Heart right ventricle (tissue), 16 donors: ENCODE measurements around the gene HMCN1. TPM values are rescaled to one million over a fixed set of nuclear protein-coding genes. Genes with fewer than 3 reads are reported as not detected.

ENCODE experiments used
- ATAC-seq, 8 donors: fragments of 200-7000 bp; cut with Tn5 transposase; one replicate each; pipeline ENCODE4 v1.9.1; 2020; ENCODE audit warnings: mild to moderate bottlenecking in 8 of 8, moderate library complexity in 8 of 8, moderate number of reproducible peaks in 1 of 8
- DNase-seq, 2 donors: peaks; one replicate each; pipeline ENCODE4 v3.0.0-alpha.2; 2020
- H3K27ac ChIP-seq, 10 donors: fragments of 200-600 bp; sonication (generic) in 2 of 10; one replicate each; pipeline versions ENCODE4 v1.5.0 to v1.8.0; 2020 to 2022; ENCODE audit warnings: mild to moderate bottlenecking in 3 of 10
- H3K27me3 ChIP-seq, 7 donors: fragments of 200-600 bp; one replicate each; pipeline ENCODE4 v1.8.0; 2021 to 2022; ENCODE audit warnings: mild to moderate bottlenecking in 2 of 7
- H3K36me3 ChIP-seq, 9 donors: fragments of 200-600 bp; sonication (generic) in 1 of 9; one replicate each; pipeline versions ENCODE4 v1.5.0 to v1.8.0; 2020 to 2022; ENCODE audit warnings: mild to moderate bottlenecking in 2 of 9
- H3K4me1 ChIP-seq, 9 donors: fragments of 200-600 bp; sonication (generic) in 1 of 9; one replicate each; pipeline versions ENCODE4 v1.5.0 to v1.8.0; 2020 to 2022; ENCODE audit warnings: mild to moderate bottlenecking in 4 of 9
- H3K4me3 ChIP-seq, 10 donors: fragments of 200-600 bp; sonication (generic) in 2 of 10; one replicate each; pipeline versions ENCODE4 v1.5.0 to v1.8.0; 2020 to 2022; ENCODE audit warnings: mild to moderate bottlenecking in 7 of 10, moderate library complexity in 2 of 10
- H3K9me3 ChIP-seq, 11 donors: fragments of 200-600 bp in 10 of 11; sonication (generic) in 2 of 11; one replicate each; pipeline versions ENCODE4 v1.5.0 to v1.8.0; 2013 to 2022; ENCODE audit warnings: mild to moderate bottlenecking in 2 of 11, control low read depth in 1 of 11, moderate library complexity in 1 of 11
- WGBS, 2 donors: extraction: QIAGEN DNeasy Blood & Tissue Kit; methylation state at CpG; one replicate each; pipeline ENCODE4 v1.1.7; 2013; ENCODE audit warnings: inconsistent platforms in 1 of 2; 5-methylcytosine and 5-hydroxymethylcytosine counted together
- intact Hi-C, 10 donors: fragments of 100-400 bp; cut with DNase I; formaldehyde crosslinking; loops; one replicate each; pipeline versions ENCODE4 v1.11.1 to v1.14.2; 2022
- polyA plus RNA-seq, 2 donors: library from polyadenylated mRNA; stranded (reverse); fragments of 200-250 nt; gene quantifications; one replicate each; pipeline ENCODE4 v1.2.3, GENCODE V29; 2013
- total RNA-seq, 10 donors: library from RNA; stranded (reverse); fragmentation: NEBNext Ultra II Directional in 3 of 10; extraction: Animal tissue kit (Norgen Biotek cat#: 25700) in 3 of 10; gene quantifications; one replicate each; pipeline versions ENCODE4 v1.2.1 to v1.2.4, GENCODE V29; 2021 to 2023
- TF ChIP-seq, protein P1 (sequence below), 9 donors: fragments of 200-600 bp; sonication (generic) in 2 of 9; IDR thresholded peaks; one replicate each; pipeline versions ENCODE4 v1.5.0 to v1.8.0; 2021 to 2022; ENCODE audit warnings: antibody characterized with exemption in 9 of 9, mild to moderate bottlenecking in 5 of 9, moderate library complexity in 1 of 9
- donor health status: Arrhythmogenic right ventricular cardiomyopathy.
- donor health status: ischemic (EF 13 %, LVEDD 7.1; RV severe dilation, severe dysfunction).
- donor health status: healthy with polysubstance abuse.
- donor health status: DM: no; HTN: yes; CAD: no.
- donor health status: DM: no; HTN: no; CAD: no.
- donor health status: ischemic (EF 25% LVEDD 6.9; RV normal size, moderate dysfunction).
- donor health status: ischemic (EF 25% LVEDD 5.7; RV mildly dilated, moderate dysfunction).
- donor health status: healthy.
- donor health status: DM: yes; HTN: yes; CAD: no.
- donor health status: Ischemic cardiomyopathy.
- donor health status: ischemic (EF 35%, LVEDD 5.7; RV mildly dilated, moderate dysfunction).
- donor health status: nonischemic (EF 11% LVEDD 7.7; RV severe dilation, severe dysfunction).
- donor health status: DM: yes; HTN: yes; CAD: no.
- donor health status: PGD.
- donor health status: ischemic (EF 29% LVEDD 5.4; RV normal size, mild dysfunction).
- donor health status: nonischemic (EF 23%, LVEDD 6.1; RV moderate dilation, normal function).

Gene HMCN1
- total and polyA plus RNA-seq, 12 donors = 3.4 to 12.4 (median 6.2) TPM

DNA sequence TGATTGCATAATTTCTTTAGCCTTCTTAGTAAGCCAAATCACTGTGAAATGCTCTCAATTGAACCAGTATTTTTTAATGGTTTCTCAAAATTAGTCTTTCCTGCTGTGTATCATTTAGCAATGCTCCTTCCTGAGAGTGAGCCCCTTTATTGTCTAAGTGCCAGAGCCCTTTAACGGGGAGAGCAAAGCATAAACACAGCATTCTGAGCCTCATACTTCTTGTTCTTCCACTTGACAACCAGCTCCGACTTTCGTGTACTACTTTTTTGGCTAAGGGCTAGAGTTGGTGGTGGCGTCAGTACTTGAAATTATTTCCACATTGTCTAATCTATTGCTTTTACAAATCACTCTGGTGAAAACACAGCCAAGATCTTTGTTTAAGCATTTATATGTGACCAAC, 341.8 kb downstream of the HMCN1 start:
- Histone ChIP-seq H3K36me3 (peaks cover 0 to 50% (median 0%) of the 10 kb centered on the region in 9 donors), H3K27me3 (no peaks in the 10 kb centered on the region), H3K4me3 (no peak overlapping the region), H3K27ac (no peak overlapping the region), H3K4me1 (no peaks in the 10 kb centered on the region), H3K9me3 (no peaks in the 10 kb centered on the region)
- intact Hi-C loops = loop anchor here in 1 of 10 donors (5.0 kb wide), 1 partner anchor 34 kb away; no protein-coding TSS in a partner anchor
- WGBS, 2 donors = 72% methylated on average over 4 of the region's 4 CpGs
- ATAC-seq (peak in 1 of 8 donors; percentile 18), DNase-seq (no peak)
- TF ChIP-seq, protein P1, sequence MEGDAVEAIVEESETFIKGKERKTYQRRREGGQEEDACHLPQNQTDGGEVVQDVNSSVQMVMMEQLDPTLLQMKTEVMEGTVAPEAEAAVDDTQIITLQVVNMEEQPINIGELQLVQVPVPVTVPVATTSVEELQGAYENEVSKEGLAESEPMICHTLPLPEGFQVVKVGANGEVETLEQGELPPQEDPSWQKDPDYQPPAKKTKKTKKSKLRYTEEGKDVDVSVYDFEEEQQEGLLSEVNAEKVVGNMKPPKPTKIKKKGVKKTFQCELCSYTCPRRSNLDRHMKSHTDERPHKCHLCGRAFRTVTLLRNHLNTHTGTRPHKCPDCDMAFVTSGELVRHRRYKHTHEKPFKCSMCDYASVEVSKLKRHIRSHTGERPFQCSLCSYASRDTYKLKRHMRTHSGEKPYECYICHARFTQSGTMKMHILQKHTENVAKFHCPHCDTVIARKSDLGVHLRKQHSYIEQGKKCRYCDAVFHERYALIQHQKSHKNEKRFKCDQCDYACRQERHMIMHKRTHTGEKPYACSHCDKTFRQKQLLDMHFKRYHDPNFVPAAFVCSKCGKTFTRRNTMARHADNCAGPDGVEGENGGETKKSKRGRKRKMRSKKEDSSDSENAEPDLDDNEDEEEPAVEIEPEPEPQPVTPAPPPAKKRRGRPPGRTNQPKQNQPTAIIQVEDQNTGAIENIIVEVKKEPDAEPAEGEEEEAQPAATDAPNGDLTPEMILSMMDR (IDR thresholded peaks at IDR 0.05) = no peak

GRCh38 chr1:186078245-186078644, 344.1 kb downstream of the HMCN1 start:
- intact Hi-C loops = loop anchor here in 1 of 10 donors (5.0 kb wide), 1 partner anchor 36 kb away; no protein-coding TSS in a partner anchor
- ATAC-seq (no peak), DNase-seq (no peak)
- no peaks in the 10 kb centered on the region for H3K27me3 ChIP-seq
- peaks cover 0 to 28% (median 0%) of the 10 kb centered on the region in 9 donors for H3K36me3 ChIP-seq
- H3K27ac ChIP-seq = no peak overlapping the region
- H3K9me3 ChIP-seq = no peaks in the 10 kb centered on the region
- TF ChIP-seq, protein P1 (IDR thresholded peaks at IDR 0.05) = no peak
- peaks cover 0 to 11% (median 0%) of the 10 kb centered on the region in 9 donors for H3K4me1 ChIP-seq
- WGBS, 2 donors = 76 to 86% methylated on average over 2 of the region's 2 CpGs
- no peak overlapping the region for H3K4me3 ChIP-seq

GRCh38 chr1:186079084-186079684, 345.0 kb downstream of the HMCN1 start:
- 79 to 82% methylated on average over 7 of the region's 7 CpGs for WGBS, 2 donors
- Histone ChIP-seq H3K9me3 (no peaks in the 10 kb centered on the region), H3K27ac (no peak overlapping the region), H3K36me3 (peaks cover 0 to 26% (median 0%) of the 10 kb centered on the region in 9 donors), H3K4me3 (no peak overlapping the region), H3K27me3 (no peaks in the 10 kb centered on the region), H3K4me1 (peaks cover 0 to 11% (median 0%) of the 10 kb centered on the region in 9 donors)
- intact Hi-C loops = loop anchor here in 1 of 10 donors (5.0 kb wide), 1 partner anchor 37 kb away; no protein-coding TSS in a partner anchor
- TF ChIP-seq, protein P1 (IDR thresholded peaks at IDR 0.05) = no peak
- DNase-seq = no peak
- ATAC-seq = no peak

DNA sequence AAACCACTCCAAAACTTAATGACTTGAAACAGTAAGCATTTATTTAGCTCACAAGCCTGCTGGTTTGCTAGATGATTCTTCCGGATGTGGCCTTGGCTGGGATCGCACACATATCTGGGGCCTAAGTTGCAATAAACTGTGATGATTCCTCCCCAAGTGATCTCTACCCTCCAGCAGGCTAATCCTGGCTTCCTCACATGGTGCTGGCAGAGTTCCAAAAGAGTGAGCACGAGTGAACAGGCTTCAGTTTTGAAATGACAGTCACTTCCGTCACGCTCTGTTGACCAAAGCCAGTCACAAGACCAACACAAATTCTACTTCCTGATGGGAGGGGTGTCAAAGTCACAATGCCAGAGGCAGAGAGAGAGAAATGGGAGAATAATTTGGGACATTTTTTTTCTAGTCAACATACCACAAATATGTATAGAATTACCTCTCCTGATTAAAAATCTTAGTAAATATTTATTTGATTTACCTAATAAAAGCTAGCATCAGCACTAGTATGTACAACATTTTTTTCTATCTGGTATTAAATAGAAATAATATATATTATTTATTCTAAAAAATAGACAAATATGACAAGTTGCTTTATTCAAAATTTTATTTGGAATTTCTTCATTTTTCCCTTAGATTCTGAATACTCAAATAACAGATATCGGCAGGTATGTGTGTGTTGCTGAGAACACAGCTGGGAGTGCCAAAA, 348.2 kb downstream of the HMCN1 start:
- DNase-seq = peak; percentile 38 to 88
- Histone ChIP-seq H3K4me1 (peaks cover 0 to 11% (median 0%) of the 10 kb centered on the region in 9 donors), H3K36me3 (peaks cover 0 to 34% (median 0%) of the 10 kb centered on the region in 9 donors), H3K27me3 (no peaks in the 10 kb centered on the region), H3K27ac (peak overlapping the region in 5 of 10 donors; percentile 0 to 32 (median 12)), H3K4me3 (no peak overlapping the region), H3K9me3 (no peaks in the 10 kb centered on the region)
- ATAC-seq = peak; percentile 69 to 96 (median 91)
- intact Hi-C loops = no loop called here
- TF ChIP-seq, protein P1 (IDR thresholded peaks at IDR 0.05) = no peak
- 31 to 35% methylated on average over 6 of the region's 6 CpGs for WGBS, 2 donors
